ENCODE results near the gene STARD7. TPM values are rescaled to one million over a fixed set of nuclear protein-coding genes. Genes with fewer than 3 reads are reported as not detected.

The STARD7 gene
- total and polyA plus RNA-seq, 9 of the 15 experiments (the other 6 are each of a cell fraction or from before 2014, with no cell fraction given), result 90.9 to 196 (median 145) TPM

- CTCF ChIA-PET (ENCODE audit: low intra/inter-chr PET ratio), result no interaction called here
Observed at GRCh38 chr2:96250188-96250587, 41.6 kb upstream of the STARD7 start.

More at GRCh38 chr2:96250188-96250587, 41.6 kb upstream of the STARD7 start:
- no peak overlapping the region for H3K27ac ChIP-seq (ENCODE audit: extremely low read depth, low read depth, low read length)
- H3K9me3 ChIP-seq (replicated peaks; ENCODE audit: control insufficient read depth, insufficient read depth, low read depth, low read length), result no peaks in the 10 kb centered on the region
- H3K9me1 ChIP-seq (ENCODE audit: control insufficient read depth, insufficient read depth, low read length), result no peaks in the 10 kb centered on the region
- no peak overlapping the region for H3K4me2 ChIP-seq (ENCODE audit: insufficient read depth, low read length)
- intact Hi-C loops (cut with micrococcal nuclease), result no loop called here
- H3K4me1 ChIP-seq (replicated peaks in 1 of 2; ENCODE audit: control insufficient read depth in 2 of 2, insufficient read depth in 2 of 2, low read length in 2 of 2), result peaks cover 8 to 19% of the 10 kb centered on the region in 2 experiments; a peak in 4 of 5 replicates
- no peak overlapping the region for H2AFZ ChIP-seq (ENCODE audit: low read depth, low read length)
- H3K9ac ChIP-seq (ENCODE audit: insufficient read depth in 1 of 2, low read depth in 2 of 2, low read length in 2 of 2), result no peak overlapping the region
- TF ChIP-seq GATAD2A (IDR thresholded peaks at IDR 0.05) (no peak), PCBP2 (IDR thresholded peaks at IDR 0.05; ENCODE audit: low read depth, low read length, poor library complexity, severe bottlenecking) (no peak), TFAM (CRISPR knock-in tag; conservative IDR thresholded peaks at IDR 0.05) (no peak), PHB2 (IDR thresholded peaks at IDR 0.05; ENCODE audit: low read depth) (no peak), E4F1 (CRISPR knock-in tag; IDR thresholded peaks at IDR 0.05; ENCODE audit: borderline replicate concordance) (no peak), ZNF277 (CRISPR knock-in tag; IDR thresholded peaks at IDR 0.05; ENCODE audit: borderline replicate concordance) (no peak), ZNF785 (CRISPR knock-in tag; IDR thresholded peaks at IDR 0.05) (no peak), TCFL5 (CRISPR knock-in tag; conservative IDR thresholded peaks at IDR 0.05) (no peak), KDM2B (CRISPR knock-in tag; IDR thresholded peaks at IDR 0.05) (no peak), SLC30A9 (CRISPR knock-in tag; IDR thresholded peaks at IDR 0.05) (no peak)
- POLR2A ChIA-PET, result interaction anchor here (0.6 to 1.9 kb wide), 4 partner anchors 11 to 102 kb away, joined by 3 to 6 read pairs (median 4); no protein-coding TSS in a partner anchor
- H3K36me3 ChIP-seq (ENCODE audit: control insufficient read depth, insufficient read depth, low read length), result peaks cover 38% of the 10 kb centered on the region; the same call in 2 of the 3 replicates
- H3K27me3 ChIP-seq (ENCODE audit: control insufficient read depth in 2 of 2, insufficient read depth in 2 of 2, low read length in 2 of 2), result no peaks in the 10 kb centered on the region
- no peaks in the 10 kb centered on the region for H4K20me1 ChIP-seq (replicated peaks; ENCODE audit: control insufficient read depth, insufficient read depth, low read length)
- ATAC-seq, result no peak
- H3K4me3 ChIP-seq, result no peak overlapping the region
- 60% methylated on average over 6 of the region's 6 CpGs for WGBS (ENCODE audit: insufficient coverage, low coverage, missing lambda C conversion rate)
- BruUV-seq (replicated peaks), result no TSS peak
- in situ Hi-C loops (cut with MboI), result no loop called here
- DNase-seq (ENCODE audit: extremely low read depth in 1 of 4, low spot score in 3 of 4), result no peak
- H3K79me2 ChIP-seq (ENCODE audit: control insufficient read depth, insufficient read depth, low read length), result no peaks in the 10 kb centered on the region
- FAIRE-seq, result no peak

Measured in K562 (cell line).